SU-DHL-6 (cell line): ENCODE data around the gene SHLD2.

Experiments
- CTCF ChIP-seq: fragments of 200-600 bp; sonication (generic); IDR thresholded peaks from one replicate; pipeline ENCODE4 v1.5.1; 2017; ENCODE audit warnings: antibody characterized with exemption, mild to moderate bottlenecking, low read length, moderate library complexity; ENCODE audit not compliant: insufficient read depth, poor library complexity, severe bottlenecking
- EZH2phosphoT487 ChIP-seq: fragments of 200-600 bp; sonication (generic), shearing (Covaris generic); conservative IDR thresholded peaks from 2 replicates; pipeline ENCODE4 v1.6.1; 2018; ENCODE audit warnings: mild to moderate bottlenecking, antibody characterized with exemption, low read length, moderate library complexity, mixed read lengths

- TF ChIP-seq CTCF = no peak
- TF ChIP-seq EZH2phosphoT487 = no peak
Observed at GRCh38 chr10:87092861-87093631, 2.0 kb upstream of the SHLD2 start.
